Type B pancreatic cell (in vitro differentiated cells): ENCODE data around the gene FADS3. TPM values are rescaled to one million over a fixed set of nuclear protein-coding genes. Genes with fewer than 3 reads are reported as not detected.
A peak's percentile ranks its signal among the peaks of the same experiment; 100 is the strongest.

Experiments used
- DNase-seq: peaks from one replicate; pipeline ENCODE4 v3.0.0; 2021; ENCODE audit warnings: mixed read lengths; ENCODE audit not compliant: unreplicated experiment; ENCODE audit errors: extremely low spot score
- H3K27ac Mint-ChIP-seq: 2 replicates; pipeline ENCODE4 v1.8.0; 2021; ENCODE audit warnings: mild to moderate bottlenecking, mixed read lengths
- H3K27me3 Mint-ChIP-seq: 2 replicates; pipeline ENCODE4 v1.8.0; 2021; ENCODE audit warnings: mixed read lengths
- H3K36me3 Mint-ChIP-seq: 2 replicates; pipeline ENCODE4 v1.8.0; 2021; ENCODE audit warnings: mixed read lengths
- H3K4me1 Mint-ChIP-seq: one replicate; pipeline ENCODE4 v1.8.0; 2021; ENCODE audit warnings: mixed read lengths; ENCODE audit not compliant: unreplicated experiment
- H3K4me3 Mint-ChIP-seq: 2 replicates; pipeline ENCODE4 v1.8.0; 2021; ENCODE audit warnings: mild to moderate bottlenecking, mixed read lengths
- H3K9me3 Mint-ChIP-seq: 2 replicates; pipeline ENCODE4 v1.8.0; 2021; ENCODE audit warnings: mixed read lengths
- CTCF ChIP-seq: fragments of 200-600 bp; sonication (generic); conservative IDR thresholded peaks from 2 replicates; pipeline ENCODE4 v1.5.0; 2021; ENCODE audit warnings: antibody characterized with exemption, mild to moderate bottlenecking
- total RNA-seq: library from RNA; stranded (reverse); gene quantifications from 2 replicates; pipeline ENCODE4 v1.2.1, GENCODE V29; 2021; ENCODE audit warnings: low replicate concordance

FADS3 gene
- total RNA-seq, 1 donor from 2014 or later, result 10.0 TPM

GRCh38 chr11:61917334-61918109 is 26.2 kb upstream of the FADS3 start, which contains the start of gene RAB3IL1:
TSS of gene RAB3IL1 (minus strand) at chr11:61917566. CDS start at chr11:61917367, 199 bp downstream.
- DNase-seq, result peak; percentile 80

GRCh38 chr11:61916737-61917333 is 25.5 kb upstream of the FADS3 start:
- Mint-ChIP-seq H3K27me3 (peaks cover 32% of the 10 kb centered on the region), H3K4me1 (peaks cover 31% of the 10 kb centered on the region), H3K27ac (no peak overlapping the region), H3K4me3 (peak overlapping the region; percentile 79), H3K36me3 (no peaks in the 10 kb centered on the region), H3K9me3 (no peaks in the 10 kb centered on the region)
- no peak for TF ChIP-seq CTCF
- DNase-seq, result no peak

More at GRCh38 chr11:61917334-61918109, 26.2 kb upstream of the FADS3 start, which contains the start of gene RAB3IL1:
- Mint-ChIP-seq H3K36me3 (no peaks in the 10 kb centered on the region), H3K4me1 (peaks cover 31% of the 10 kb centered on the region), H3K4me3 (peak within 1 kb of the TSS; percentile 92), H3K27me3 (peaks cover 31% of the 10 kb centered on the region), H3K27ac (peak within 1 kb of the TSS; percentile 81), H3K9me3 (no peaks in the 10 kb centered on the region)
- TF ChIP-seq CTCF, result no peak

GRCh38 chr11:61914471-61915171 is 23.3 kb upstream of the FADS3 start:
- TF ChIP-seq CTCF, result no peak
- no peak overlapping the region for H3K27ac Mint-ChIP-seq
- peaks cover 28% of the 10 kb centered on the region for H3K4me1 Mint-ChIP-seq
- no peaks in the 10 kb centered on the region for H3K36me3 Mint-ChIP-seq
- no peak for DNase-seq
- peak overlapping the region; percentile 77 for H3K4me3 Mint-ChIP-seq
- H3K27me3 Mint-ChIP-seq, result peaks cover 27% of the 10 kb centered on the region
- no peaks in the 10 kb centered on the region for H3K9me3 Mint-ChIP-seq

- no peak for TF ChIP-seq CTCF
- no peaks in the 10 kb centered on the region for H3K36me3 Mint-ChIP-seq
- no peak overlapping the region for H3K4me3 Mint-ChIP-seq
- no peak overlapping the region for H3K27ac Mint-ChIP-seq
- peaks cover 23% of the 10 kb centered on the region for H3K27me3 Mint-ChIP-seq
- no peaks in the 10 kb centered on the region for H3K9me3 Mint-ChIP-seq
- peaks cover 24% of the 10 kb centered on the region for H3K4me1 Mint-ChIP-seq
- DNase-seq, result no peak
These were observed 22.5 kb upstream of the FADS3 start for GRCh38 chr11:61913699-61914395.

- Mint-ChIP-seq H3K9me3 (no peaks in the 10 kb centered on the region), H3K27ac (no peak overlapping the region), H3K27me3 (peaks cover 16% of the 10 kb centered on the region)
These were observed 21.8 kb upstream of the FADS3 start for GRCh38 chr11:61912991-61913698.

More at GRCh38 chr11:61912991-61913698, 21.8 kb upstream of the FADS3 start:
- TF ChIP-seq CTCF, result no peak
- Mint-ChIP-seq H3K36me3 (no peaks in the 10 kb centered on the region), H3K4me1 (peaks cover 17% of the 10 kb centered on the region), H3K4me3 (no peak overlapping the region)
- DNase-seq, result no peak
